Mucosa of stomach (tissue), 1 donor: ENCODE results near the gene PRELID1.
"Not testable (repeated sequence)": the region's sequence is repeated elsewhere in the genome, so short reads cannot be mapped to it uniquely, and the experiment has no call there.

Source experiments
- H3K27me3 ChIP-seq: one replicate; pipeline ENCODE4 v1.7.0; 2013; ENCODE audit warnings: mild to moderate bottlenecking, low read length; ENCODE audit not compliant: control insufficient read depth, insufficient read depth
- H3K36me3 ChIP-seq: one replicate; pipeline ENCODE4 v1.7.0; 2013; ENCODE audit warnings: low read length; ENCODE audit not compliant: control insufficient read depth, insufficient read depth
- H3K4me1 ChIP-seq: one replicate; pipeline ENCODE4 v1.7.0; 2013; ENCODE audit warnings: mild to moderate bottlenecking, low read length; ENCODE audit not compliant: control insufficient read depth, insufficient read depth
- H3K4me3 ChIP-seq: one replicate; pipeline ENCODE4 v1.7.0; 2013; ENCODE audit warnings: low read length
- H3K9ac ChIP-seq: one replicate; pipeline ENCODE4 v1.7.0; 2013; ENCODE audit warnings: mild to moderate bottlenecking, low read length, moderate library complexity
- H3K9me3 ChIP-seq: one replicate; pipeline ENCODE4 v1.7.0; 2013; ENCODE audit warnings: mild to moderate bottlenecking, low read length, moderate library complexity; ENCODE audit not compliant: control insufficient read depth
- donor health status: Pancreatic carcinoma.

Gene PRELID1

GRCh38 chr5:177334781-177335700 lies 31.4 kb downstream of the PRELID1 start:
- Histone ChIP-seq H3K9ac (no peak overlapping the region), H3K36me3 (peaks cover 29% of the 10 kb centered on the region), H3K4me3 (no peak overlapping the region), H3K27me3 (no peaks in the 10 kb centered on the region), H3K9me3 (no peaks in the 10 kb centered on the region), H3K4me1 (no peaks in the 10 kb centered on the region)

GRCh38 chr5:177335701-177336065 lies 32.1 kb downstream of the PRELID1 start:
- Histone ChIP-seq H3K9ac (no peak overlapping the region), H3K4me1 (no peaks in the 10 kb centered on the region), H3K36me3 (peaks cover 29% of the 10 kb centered on the region), H3K27me3 (no peaks in the 10 kb centered on the region), H3K4me3 (no peak overlapping the region), H3K9me3 (no peaks in the 10 kb centered on the region)

- no peaks in the 10 kb centered on the region for H3K27me3 ChIP-seq
- H3K4me1 ChIP-seq = no peaks in the 10 kb centered on the region
- H3K4me3 ChIP-seq = no peak overlapping the region
- H3K9me3 ChIP-seq = no peaks in the 10 kb centered on the region
- H3K36me3 ChIP-seq = peaks cover 29% of the 10 kb centered on the region
- H3K9ac ChIP-seq = no peak overlapping the region
Observed at GRCh38 chr5:177336112-177336511, 32.5 kb downstream of the PRELID1 start.

- no peaks in the 10 kb centered on the region for H3K9me3 ChIP-seq
- H3K4me3 ChIP-seq = no peak overlapping the region
- no peaks in the 10 kb centered on the region for H3K27me3 ChIP-seq
- H3K36me3 ChIP-seq = peaks cover 29% of the 10 kb centered on the region
- H3K9ac ChIP-seq = no peak overlapping the region
- H3K4me1 ChIP-seq = no peaks in the 10 kb centered on the region
Observed at GRCh38 chr5:177336603-177337494, 33.2 kb downstream of the PRELID1 start.

GRCh38 chr5:177338251-177339106 lies 34.9 kb downstream of the PRELID1 start:
- Histone ChIP-seq H3K4me3 (no peak overlapping the region), H3K36me3 (peaks cover 19% of the 10 kb centered on the region), H3K4me1 (no peaks in the 10 kb centered on the region), H3K9me3 (no peaks in the 10 kb centered on the region), H3K27me3 (no peaks in the 10 kb centered on the region), H3K9ac (no peak overlapping the region)

GRCh38 chr5:177339107-177339638 lies 35.6 kb downstream of the PRELID1 start:
- no peaks in the 10 kb centered on the region for H3K4me1 ChIP-seq
- H3K9me3 ChIP-seq = no peaks in the 10 kb centered on the region
- no peaks in the 10 kb centered on the region for H3K27me3 ChIP-seq
- no peak overlapping the region for H3K4me3 ChIP-seq
- peaks cover 15% of the 10 kb centered on the region for H3K36me3 ChIP-seq
- no peak overlapping the region for H3K9ac ChIP-seq

GRCh38 chr5:177343000-177343399 lies 39.4 kb downstream of the PRELID1 start:
- H3K9ac ChIP-seq, H3K9me3 ChIP-seq, H3K4me1 ChIP-seq, H3K4me3 ChIP-seq, H3K36me3 ChIP-seq, H3K27me3 ChIP-seq: not testable (repeated sequence)

GRCh38 chr5:177343777-177344176 lies 40.2 kb downstream of the PRELID1 start:
- H3K9ac ChIP-seq = no peak overlapping the region
- no peaks in the 10 kb centered on the region for H3K36me3 ChIP-seq
- no peak overlapping the region for H3K4me3 ChIP-seq
- H3K4me1 ChIP-seq = peaks cover 6% of the 10 kb centered on the region
- no peaks in the 10 kb centered on the region for H3K27me3 ChIP-seq
- no peaks in the 10 kb centered on the region for H3K9me3 ChIP-seq

GRCh38 chr5:177344891-177345290 lies 41.3 kb downstream of the PRELID1 start:
- Histone ChIP-seq H3K27me3 (no peaks in the 10 kb centered on the region), H3K4me3 (no peak overlapping the region), H3K9ac (no peak overlapping the region), H3K36me3 (no peaks in the 10 kb centered on the region), H3K4me1 (peaks cover 9% of the 10 kb centered on the region), H3K9me3 (no peaks in the 10 kb centered on the region)

GRCh38 chr5:177346820-177347219 lies 43.2 kb downstream of the PRELID1 start:
- Histone ChIP-seq H3K36me3 (no peaks in the 10 kb centered on the region), H3K4me3 (no peak overlapping the region), H3K9ac (no peak overlapping the region), H3K27me3 (no peaks in the 10 kb centered on the region), H3K9me3 (no peaks in the 10 kb centered on the region), H3K4me1 (peaks cover 20% of the 10 kb centered on the region)

GRCh38 chr5:177347699-177348098 lies 44.1 kb downstream of the PRELID1 start:
- Histone ChIP-seq H3K4me3 (no peak overlapping the region), H3K9ac (no peak overlapping the region), H3K4me1 (peaks cover 25% of the 10 kb centered on the region), H3K27me3 (no peaks in the 10 kb centered on the region), H3K9me3 (no peaks in the 10 kb centered on the region), H3K36me3 (no peaks in the 10 kb centered on the region)
